Fibroblast of skin of back (primary cell): ENCODE data around the gene UVSSA.
A peak's percentile ranks its signal among the peaks of the same experiment; 100 is the strongest.
"Not testable (repeated sequence)": the region's sequence is repeated elsewhere in the genome, so short reads cannot be mapped to it uniquely, and the experiment has no call there.

Experiments
- DNase-seq: peaks from one replicate; pipeline ENCODE4 v3.0.0-alpha.2; 2013

UVSSA gene

GRCh38 chr4:1409079-1409478 is 62.1 kb downstream of the UVSSA start:
- DNase-seq: no peak

- no peak for DNase-seq
These were observed 62.8 kb downstream of the UVSSA start for GRCh38 chr4:1409491-1410425.

- peak; percentile 43 for DNase-seq
These were observed 63.7 kb downstream of the UVSSA start for GRCh38 chr4:1410491-1411325.

GRCh38 chr4:1411436-1412375 is 64.7 kb downstream of the UVSSA start:
- DNase-seq: no peak

- no peak for DNase-seq
These were observed 65.6 kb downstream of the UVSSA start for GRCh38 chr4:1412376-1413203.

GRCh38 chr4:1413204-1413663 is 66.2 kb downstream of the UVSSA start:
- DNase-seq: no peak

- DNase-seq: no peak
These were observed 66.9 kb downstream of the UVSSA start for GRCh38 chr4:1413687-1414479.

GRCh38 chr4:1414831-1415680 is 68.0 kb downstream of the UVSSA start:
- DNase-seq: no peak

GRCh38 chr4:1415681-1415981 is 68.6 kb downstream of the UVSSA start:
- no peak for DNase-seq

GRCh38 chr4:1416051-1416947 is 69.3 kb downstream of the UVSSA start:
- DNase-seq: no peak

- no peak for DNase-seq
These were observed 69.9 kb downstream of the UVSSA start for GRCh38 chr4:1416948-1417260.

GRCh38 chr4:1417522-1418390 is 70.7 kb downstream of the UVSSA start:
- DNase-seq: no peak

GRCh38 chr4:1418494-1419285 is 71.7 kb downstream of the UVSSA start:
- DNase-seq: no peak

- DNase-seq: no peak
These were observed 72.7 kb downstream of the UVSSA start for GRCh38 chr4:1419708-1420107.

- DNase-seq: no peak
These were observed 74.6 kb downstream of the UVSSA start for GRCh38 chr4:1421657-1422056.

- DNase-seq: no peak
These were observed 80.0 kb downstream of the UVSSA start for GRCh38 chr4:1427010-1427409.

GRCh38 chr4:1443688-1444172 is 96.7 kb downstream of the UVSSA start:
- not testable (repeated sequence) for DNase-seq
